Retina (tissue), 1 donor: ENCODE measurements around the gene IGF2BP3.

Source experiments
- DNase-seq: peaks from one replicate; pipeline ENCODE4 v3.0.0-alpha.2; 2016

Gene IGF2BP3

GRCh38 chr7:23471106-23471859 lies 992 bp upstream of the IGF2BP3 start:
- DNase-seq: peak; percentile 72

- no peak for DNase-seq
Measured at GRCh38 chr7:23469961-23470250, 385 bp downstream of the IGF2BP3 start.

DNA sequence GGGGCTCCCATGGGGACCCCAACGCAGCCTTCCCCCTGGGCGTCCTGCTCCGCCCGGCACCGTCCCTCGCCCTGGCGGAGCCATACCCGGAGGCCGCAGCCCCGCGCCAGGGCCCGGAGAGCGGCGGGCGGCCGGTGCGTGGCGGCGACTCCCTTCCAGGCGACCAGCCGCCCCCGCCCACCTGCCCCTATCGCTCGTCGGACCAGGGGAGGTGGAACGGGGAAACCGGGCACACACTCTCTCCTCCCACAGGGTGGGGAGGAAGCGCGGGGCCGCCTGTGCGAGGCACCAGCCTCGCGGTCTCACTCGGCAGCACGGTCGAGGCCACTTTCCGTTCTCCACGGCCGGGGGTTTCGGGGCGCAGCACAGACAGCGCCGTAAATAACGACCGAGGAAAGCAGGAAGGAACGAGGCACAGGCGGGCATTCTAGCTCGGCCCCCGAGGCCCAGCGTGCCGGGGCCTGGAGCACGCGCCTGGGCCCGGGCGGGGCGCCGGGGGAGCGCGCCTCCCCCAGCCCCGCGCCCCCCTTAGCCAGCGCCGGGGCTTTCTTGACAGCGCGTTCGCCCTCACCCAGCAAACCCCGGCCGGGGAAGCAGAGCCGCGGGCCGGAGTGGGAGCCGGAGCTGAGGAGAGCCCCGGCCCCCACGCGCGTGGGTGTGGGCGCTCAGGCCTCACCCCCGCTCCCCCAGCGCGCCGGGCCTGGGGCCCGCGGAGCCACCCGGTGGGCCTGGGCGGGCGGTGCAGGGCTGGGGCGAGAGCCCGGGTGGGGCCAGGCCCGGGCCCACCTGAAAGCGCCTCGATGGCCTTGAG lies 936 bp downstream of the IGF2BP3 start:
- DNase-seq: peak; percentile 84

DNA sequence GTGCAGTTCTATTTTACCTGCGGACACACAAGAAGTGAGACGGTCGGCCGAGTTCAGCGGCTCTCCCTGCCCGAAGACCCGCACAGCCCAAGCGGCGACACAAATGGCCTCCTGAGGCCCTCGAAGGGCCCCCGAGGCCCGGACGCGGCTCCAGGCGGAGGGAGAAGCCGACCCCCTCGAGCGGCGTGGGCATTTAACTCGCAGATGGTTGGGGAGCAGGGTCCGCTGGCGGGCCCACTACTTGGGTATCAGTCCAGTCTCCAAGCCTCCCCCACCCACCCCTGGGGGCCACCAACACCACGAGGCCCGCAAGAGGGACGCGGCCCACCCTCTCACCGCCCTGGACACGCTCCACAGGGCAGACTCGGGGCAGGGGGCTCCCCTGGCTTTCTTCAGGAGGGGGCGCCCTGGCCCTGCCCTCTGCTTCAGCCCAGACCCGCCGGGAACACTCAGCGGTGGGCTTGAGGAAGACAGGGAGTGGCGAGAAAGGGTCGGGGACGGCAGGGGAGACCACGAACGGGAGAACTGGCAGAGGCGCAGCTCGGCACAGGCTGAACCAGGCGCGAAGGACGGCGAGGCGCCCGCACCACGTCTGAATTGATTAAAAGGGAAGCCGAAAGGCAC lies 1.7 kb downstream of the IGF2BP3 start:
- peak; percentile 87 for DNase-seq

GRCh38 chr7:23467806-23468525 lies 2.3 kb downstream of the IGF2BP3 start:
- peak; percentile 78 for DNase-seq

DNA sequence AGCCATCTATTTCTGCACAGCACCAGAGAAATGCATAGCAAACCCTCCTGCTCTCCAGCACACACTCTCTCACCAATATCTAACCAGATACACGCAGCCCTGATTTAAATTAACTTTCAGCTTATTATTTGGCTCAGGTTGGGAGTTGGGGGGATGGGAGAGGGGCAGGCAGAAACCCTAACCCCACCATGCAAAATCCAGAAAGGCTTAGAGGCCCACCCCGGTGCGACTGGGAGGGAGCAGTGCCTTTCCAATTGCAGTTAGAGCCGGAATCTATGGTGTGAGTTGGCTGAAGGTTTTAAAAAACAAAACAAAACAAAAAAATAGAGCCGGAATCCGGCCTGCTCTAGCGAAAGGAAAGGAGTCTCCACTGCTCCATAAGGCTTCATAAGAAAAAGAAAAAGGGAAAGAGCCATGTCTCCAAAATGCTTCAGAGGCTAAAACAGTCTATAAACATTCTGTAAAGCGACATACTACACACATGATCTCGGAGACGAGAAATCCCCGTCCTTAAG lies 2.9 kb downstream of the IGF2BP3 start:
- DNase-seq: peak; percentile 66

DNA sequence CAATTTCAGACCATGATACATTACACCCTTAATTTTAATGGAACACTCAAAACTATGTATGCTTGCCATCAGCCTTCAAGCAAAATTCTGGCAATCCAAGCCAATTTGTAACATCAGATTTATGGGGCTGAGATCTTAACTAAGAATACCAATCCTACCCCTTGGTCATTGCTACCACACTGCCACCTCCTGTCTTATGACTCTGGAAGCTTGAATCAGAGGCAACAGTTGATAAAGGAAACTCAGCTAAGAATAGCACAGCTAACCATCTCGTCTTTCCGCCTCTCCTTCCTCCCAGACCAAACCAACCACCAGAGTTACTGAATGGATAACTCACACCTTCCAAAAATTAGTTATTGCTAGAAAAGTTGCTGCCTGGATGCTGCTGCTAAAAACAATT lies 7.4 kb downstream of the IGF2BP3 start:
- no peak for DNase-seq

GRCh38 chr7:23458044-23458443 lies 12.2 kb downstream of the IGF2BP3 start:
- no peak for DNase-seq

DNA sequence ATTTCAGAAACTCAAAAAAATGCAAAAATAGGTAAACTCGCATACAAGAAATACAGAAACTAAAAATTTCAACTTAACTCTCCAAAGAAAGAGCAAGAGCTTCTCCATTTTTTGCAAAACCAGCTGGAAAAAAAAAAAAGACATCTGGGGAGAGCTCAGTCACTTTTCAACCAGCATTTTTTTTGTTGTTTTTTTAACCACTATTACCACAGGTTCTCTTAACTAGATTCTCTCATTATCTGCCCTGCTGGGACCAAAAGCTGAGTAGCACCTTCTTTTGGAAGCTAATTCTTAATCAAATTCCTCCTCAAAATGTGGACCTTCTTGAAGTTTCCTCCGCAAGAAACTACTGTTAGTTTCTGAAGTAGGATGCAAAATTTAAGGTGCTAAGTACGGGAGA lies 14.2 kb downstream of the IGF2BP3 start:
- no peak for DNase-seq

GRCh38 chr7:23454881-23455526 lies 15.3 kb downstream of the IGF2BP3 start:
- DNase-seq: no peak

- no peak for DNase-seq
Measured at GRCh38 chr7:23450518-23450917, 19.8 kb downstream of the IGF2BP3 start.

DNA sequence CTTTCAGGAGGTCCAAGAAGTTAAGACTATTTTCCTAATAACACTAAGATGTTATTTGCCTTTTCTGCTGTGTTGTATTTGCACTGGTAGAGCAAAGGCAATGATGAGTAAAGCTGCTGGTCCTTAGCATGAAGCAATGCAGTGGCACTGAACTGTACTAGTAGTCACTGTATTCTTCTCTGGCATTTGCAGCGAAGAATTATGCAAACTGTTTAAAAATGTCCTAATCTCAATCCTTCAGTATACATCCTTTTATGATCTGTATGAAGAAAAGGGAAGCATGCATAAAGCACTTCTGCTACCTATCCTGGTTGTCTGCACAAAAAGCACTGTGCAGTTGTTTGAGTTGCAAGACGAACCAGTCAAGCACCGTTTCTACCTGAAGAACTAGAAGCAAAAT lies 20.4 kb downstream of the IGF2BP3 start:
- DNase-seq: no peak

- DNase-seq: no peak
Measured at GRCh38 chr7:23445326-23445725, 25.0 kb downstream of the IGF2BP3 start.

DNA sequence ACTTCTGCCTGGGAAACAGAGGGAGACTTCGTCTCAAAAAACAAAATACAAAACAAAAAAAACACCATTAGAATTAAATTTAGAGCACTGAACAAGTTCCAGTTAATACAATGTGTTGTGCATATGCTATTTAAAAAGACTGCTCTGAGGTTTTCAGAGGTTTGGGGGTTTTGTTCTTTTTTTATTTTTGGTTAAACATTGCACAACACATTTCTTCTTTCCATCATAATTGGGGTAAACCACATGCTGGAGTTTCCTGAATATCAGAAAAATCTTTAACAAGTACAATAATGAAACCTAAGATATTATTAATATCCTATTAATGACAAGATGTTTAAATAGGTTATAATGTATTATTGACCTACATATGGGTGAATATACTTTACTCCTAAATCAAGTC lies 26.3 kb downstream of the IGF2BP3 start:
- no peak for DNase-seq

GRCh38 chr7:23438171-23438570 lies 32.1 kb downstream of the IGF2BP3 start:
- DNase-seq: no peak

DNA sequence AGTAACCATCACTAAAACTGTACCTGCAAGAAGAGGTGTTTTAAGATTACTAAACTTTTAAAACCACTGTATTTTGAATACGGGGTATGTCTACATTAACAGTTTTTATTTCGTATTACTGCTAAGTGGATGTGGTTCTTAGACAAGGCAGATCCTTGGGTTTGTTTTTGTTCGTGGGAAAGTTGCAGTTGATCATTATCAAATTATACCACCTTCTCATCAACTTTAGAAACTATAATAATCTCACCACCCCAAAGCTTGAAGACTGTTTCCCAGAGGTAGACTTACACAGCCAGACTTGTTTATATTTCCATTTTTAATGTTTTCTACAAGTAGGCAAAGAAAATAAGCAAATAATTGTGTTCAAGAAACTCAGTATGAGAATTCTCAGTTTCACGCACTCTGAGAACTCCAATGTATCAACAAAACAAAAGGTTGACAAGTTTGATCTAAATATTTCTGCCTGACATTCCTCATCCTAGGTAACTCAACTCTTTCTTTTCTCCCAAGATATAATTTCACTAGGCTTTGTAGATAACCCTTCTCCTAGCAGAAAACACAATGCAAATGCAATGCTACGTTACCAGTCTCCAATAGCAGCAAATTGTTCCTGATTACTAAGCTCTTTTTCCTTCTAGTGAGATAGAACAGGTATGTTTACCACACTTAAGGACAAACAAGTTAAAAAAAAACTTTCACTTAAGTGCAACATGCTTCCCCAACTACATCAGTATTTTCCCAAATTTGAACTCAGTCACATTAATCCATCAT lies 36.0 kb downstream of the IGF2BP3 start:
- DNase-seq: no peak

GRCh38 chr7:23431702-23432199 lies 38.5 kb downstream of the IGF2BP3 start:
- no peak for DNase-seq

DNA sequence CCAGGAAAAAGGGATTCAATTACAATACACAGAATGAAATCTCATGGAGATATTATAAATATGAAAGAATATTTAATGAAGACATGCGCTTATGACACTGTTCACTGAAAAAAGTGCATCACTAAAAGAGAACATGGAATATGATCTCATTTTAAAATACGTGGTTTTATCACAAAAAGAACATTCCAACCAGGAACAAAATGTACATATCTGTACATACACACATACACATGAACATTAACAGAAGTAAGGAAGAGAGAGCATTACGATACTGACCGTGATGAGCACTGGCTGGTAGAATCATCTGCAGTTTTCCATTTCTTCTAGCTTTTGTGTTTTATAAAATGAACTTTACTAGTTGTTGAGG lies 39.4 kb downstream of the IGF2BP3 start:
- no peak for DNase-seq

- DNase-seq: no peak
Measured at GRCh38 chr7:23426876-23427275, 43.4 kb downstream of the IGF2BP3 start.

DNA sequence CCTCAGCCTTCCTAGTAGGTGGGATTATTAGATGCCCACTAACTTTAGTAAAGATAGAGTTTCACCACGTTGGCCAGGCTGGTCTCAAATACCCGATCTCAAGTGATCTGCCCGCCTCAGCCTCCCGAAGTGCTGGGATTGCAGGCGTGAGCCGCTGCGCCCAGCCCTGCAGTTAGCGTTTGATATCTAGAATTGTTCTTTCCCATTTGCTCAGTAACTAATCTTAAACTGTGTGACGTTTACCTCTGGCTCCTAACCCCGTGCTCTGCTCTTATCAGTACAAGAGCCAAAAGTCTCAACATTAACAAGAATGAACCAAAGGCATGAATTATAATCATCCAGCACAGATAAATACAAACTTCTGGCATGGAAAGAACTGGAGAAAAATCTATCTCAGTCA lies 47.4 kb downstream of the IGF2BP3 start:
- DNase-seq: no peak

GRCh38 chr7:23422384-23422783 lies 47.9 kb downstream of the IGF2BP3 start:
- DNase-seq: no peak

DNA sequence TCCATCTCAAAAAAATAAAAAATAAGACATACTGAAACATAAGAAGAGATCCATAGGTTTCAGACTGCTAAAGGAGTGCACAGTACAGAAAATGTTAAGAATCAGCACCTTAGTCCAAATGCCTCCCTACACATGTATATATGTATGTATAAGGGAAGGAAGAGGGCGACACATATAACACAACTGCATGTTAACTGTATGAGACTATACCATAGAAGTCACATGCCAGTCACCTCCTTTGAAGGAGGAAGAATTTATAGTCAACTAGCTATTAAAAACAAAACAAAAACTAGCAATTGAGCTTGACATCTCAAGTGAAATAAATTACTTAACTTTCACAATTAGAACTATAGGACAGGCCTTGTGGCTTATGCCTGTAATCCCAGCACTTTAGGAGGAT lies 50.4 kb downstream of the IGF2BP3 start:
- no peak for DNase-seq
